SU-DHL-6 (cell line): Measurements from ENCODE around the gene ENO3.

ENCODE experiments used
- CTCF ChIP-seq: fragments of 200-600 bp; sonication (generic); IDR thresholded peaks from one replicate; pipeline ENCODE4 v1.5.1; 2017; ENCODE audit warnings: antibody characterized with exemption, mild to moderate bottlenecking, low read length, moderate library complexity; ENCODE audit not compliant: insufficient read depth, poor library complexity, severe bottlenecking
- EZH2phosphoT487 ChIP-seq: fragments of 200-600 bp; sonication (generic), shearing (Covaris generic); conservative IDR thresholded peaks from 2 replicates; pipeline ENCODE4 v1.6.1; 2018; ENCODE audit warnings: mild to moderate bottlenecking, antibody characterized with exemption, low read length, moderate library complexity, mixed read lengths

GRCh38 chr17:4938069-4938491 is 12.8 kb upstream of the ENO3 start:
- TF ChIP-seq CTCF (no peak), EZH2phosphoT487 (no peak)
